Measurements from ENCODE around the gene WNK1. TPM values are rescaled to one million over a fixed set of nuclear protein-coding genes. Genes with fewer than 3 reads are reported as not detected.

Gene WNK1
- total and polyA plus RNA-seq, 2 of the 8 experiments (the other 6 are each of a cell fraction or from before 2014, with no cell fraction given), result 88.2 to 157 TPM

GRCh38 chr12:793037-793436 is 40.7 kb downstream of the WNK1 start:
- no peak overlapping the region for H2AFZ ChIP-seq (ENCODE audit: low read length)
- FAIRE-seq (no peak), DNase-seq (ENCODE audit: low read depth in 1 of 2, low spot score in 2 of 2) (no peak)
- H4K91ac ChIP-seq (replicated peaks; ENCODE audit: insufficient read length, low read length), result no peak overlapping the region
- H3K18ac ChIP-seq (ENCODE audit: extremely low read depth, low read length), result no peak overlapping the region
- no peak overlapping the region for H3K14ac ChIP-seq (ENCODE audit: insufficient read length)
- H2BK120ac ChIP-seq (replicated peaks; ENCODE audit: low read depth, low read length), result no peak overlapping the region
- H3K4me3 ChIP-seq (ENCODE audit: extremely low read depth in 1 of 4, insufficient read depth in 2 of 4, low read depth in 3 of 4, low read length in 4 of 4), result no peak overlapping the region
- WGBS, 2 experiments (ENCODE audit: extremely low coverage in 1 of 2, insufficient coverage in 1 of 2, insufficient read length in 1 of 2, insufficient replicate concordance in 2 of 2, low coverage in 1 of 2, low lambda C conversion rate in 2 of 2, missing lambda C conversion rate in 1 of 2), result 91% methylated on average over 3 of the region's 3 CpGs; no CpG with 5 or more reads in 1 of the 2 experiments
- H4K8ac ChIP-seq (ENCODE audit: extremely low read depth, insufficient read depth, low read length), result no peak overlapping the region
- peaks cover 12 to 95% of the 10 kb centered on the region in 2 experiments for H3K79me2 ChIP-seq (ENCODE audit: control insufficient read depth in 1 of 2, insufficient read depth in 2 of 2, low read length in 2 of 2)
- H3K4ac ChIP-seq (replicated peaks; ENCODE audit: insufficient read length, low read depth, low read length), result no peak overlapping the region
- no peak overlapping the region for H2BK12ac ChIP-seq (ENCODE audit: low read depth, low read length)
- no peak overlapping the region for H3K23ac ChIP-seq (ENCODE audit: insufficient read length)
- no peaks in the 10 kb centered on the region; the same call in 1 of the 2 replicates for H3K23me2 ChIP-seq (ENCODE audit: low read depth, low read length)
- H4K20me1 ChIP-seq (replicated peaks in 1 of 2; ENCODE audit: control insufficient read depth in 1 of 2, insufficient read depth in 2 of 2, low read length in 2 of 2), result peaks cover 0 to 7% of the 10 kb centered on the region in 2 experiments
- H3K9ac ChIP-seq (replicated peaks in 1 of 4; ENCODE audit: extremely low read depth in 1 of 4, low read depth in 3 of 4, low read length in 3 of 4), result no peak overlapping the region
- ChIA-PET POLR2A (ENCODE audit: partially characterized antibody) (no interaction called here), CTCF (ENCODE audit: partially characterized antibody) (interaction anchor here (0.6 to 1.0 kb wide), 2 partner anchors 42 to 83 kb away, joined by 3 read pairs; no protein-coding TSS in a partner anchor)
- H3K27ac ChIP-seq (ENCODE audit: low read depth, low read length), result no peak overlapping the region
- H3K79me1 ChIP-seq (ENCODE audit: low read depth, low read length), result peaks cover 5% of the 10 kb centered on the region
- TF ChIP-seq KDM1A (IDR thresholded peaks at IDR 0.05; ENCODE audit: borderline replicate concordance, low read length), result no peak
- TF ChIP-seq RAD21 (IDR thresholded peaks at IDR 0.05 in 1 of 2, conservative IDR thresholded peaks at IDR 0.05 in 1 of 2; ENCODE audit: low read depth in 2 of 2, low read length in 2 of 2), result no peak
- no peak overlapping the region for H2BK5ac ChIP-seq (ENCODE audit: low read depth, low read length)
- no peaks in the 10 kb centered on the region for H3K36me3 ChIP-seq (ENCODE audit: control insufficient read depth in 2 of 4, insufficient read depth in 4 of 4, low read length in 3 of 4)
- no peak overlapping the region for H2BK20ac ChIP-seq (ENCODE audit: low read length)
- H2AK5ac ChIP-seq (ENCODE audit: low read depth, low read length), result no peak overlapping the region
- H3K9me3 ChIP-seq (ENCODE audit: insufficient read depth in 2 of 2, low read depth in 1 of 2, low read length in 1 of 2), result no peaks in the 10 kb centered on the region
- H3K4me1 ChIP-seq (replicated peaks in 1 of 4; ENCODE audit: control insufficient read depth in 3 of 4, insufficient read depth in 4 of 4, low read length in 3 of 4), result peaks cover 0 to 3% (median 0%) of the 10 kb centered on the region in 4 experiments; a peak in 2 of 7 replicates
- H2BK15ac ChIP-seq (ENCODE audit: low read length), result no peak overlapping the region
- no peaks in the 10 kb centered on the region for H3K27me3 ChIP-seq (replicated peaks in 1 of 4; ENCODE audit: control insufficient read depth in 3 of 4, extremely low read depth in 1 of 4, insufficient read depth in 3 of 4, low read length in 3 of 4)
- no peak overlapping the region for H3K4me2 ChIP-seq (ENCODE audit: insufficient read depth in 1 of 2, low read depth in 2 of 2, low read length in 2 of 2)
- no peak overlapping the region for H4K5ac ChIP-seq (ENCODE audit: insufficient read length, low read depth, low read length)
- H3K56ac ChIP-seq (replicated peaks; ENCODE audit: insufficient read length, low read depth, low read length), result no peak overlapping the region

Data from H1 (cell line).